Heart right ventricle (tissue), 16 donors: ENCODE results near the gene CCL7. TPM values are rescaled to one million over a fixed set of nuclear protein-coding genes. Genes with fewer than 3 reads are reported as not detected.
A peak's percentile ranks its signal among the peaks of the same experiment; 100 is the strongest.

Experiments used
- ATAC-seq, 8 donors: fragments of 200-7000 bp; cut with Tn5 transposase; one replicate each; pipeline ENCODE4 v1.9.1; 2020; ENCODE audit warnings: mild to moderate bottlenecking in 8 of 8, moderate library complexity in 8 of 8, moderate number of reproducible peaks in 1 of 8
- DNase-seq, 2 donors: peaks; one replicate each; pipeline ENCODE4 v3.0.0-alpha.2; 2020
- H3K27ac ChIP-seq, 10 donors: fragments of 200-600 bp; sonication (generic) in 2 of 10; one replicate each; pipeline versions ENCODE4 v1.5.0 to v1.8.0; 2020 to 2022; ENCODE audit warnings: mild to moderate bottlenecking in 3 of 10
- H3K27me3 ChIP-seq, 7 donors: fragments of 200-600 bp; one replicate each; pipeline ENCODE4 v1.8.0; 2021 to 2022; ENCODE audit warnings: mild to moderate bottlenecking in 2 of 7
- H3K36me3 ChIP-seq, 9 donors: fragments of 200-600 bp; sonication (generic) in 1 of 9; one replicate each; pipeline versions ENCODE4 v1.5.0 to v1.8.0; 2020 to 2022; ENCODE audit warnings: mild to moderate bottlenecking in 2 of 9
- H3K4me1 ChIP-seq, 9 donors: fragments of 200-600 bp; sonication (generic) in 1 of 9; one replicate each; pipeline versions ENCODE4 v1.5.0 to v1.8.0; 2020 to 2022; ENCODE audit warnings: mild to moderate bottlenecking in 4 of 9
- H3K4me3 ChIP-seq, 10 donors: fragments of 200-600 bp; sonication (generic) in 2 of 10; one replicate each; pipeline versions ENCODE4 v1.5.0 to v1.8.0; 2020 to 2022; ENCODE audit warnings: mild to moderate bottlenecking in 7 of 10, moderate library complexity in 2 of 10
- H3K9me3 ChIP-seq, 11 donors: fragments of 200-600 bp in 10 of 11; sonication (generic) in 2 of 11; one replicate each; pipeline versions ENCODE4 v1.5.0 to v1.8.0; 2013 to 2022; ENCODE audit warnings: mild to moderate bottlenecking in 2 of 11, control low read depth in 1 of 11, moderate library complexity in 1 of 11
- WGBS, 2 donors: extraction: QIAGEN DNeasy Blood & Tissue Kit; methylation state at CpG; one replicate each; pipeline ENCODE4 v1.1.7; 2013; ENCODE audit warnings: inconsistent platforms in 1 of 2; 5-methylcytosine and 5-hydroxymethylcytosine counted together
- intact Hi-C, 10 donors: fragments of 100-400 bp; cut with DNase I; formaldehyde crosslinking; loops; one replicate each; pipeline versions ENCODE4 v1.11.1 to v1.14.2; 2022
- polyA plus RNA-seq, 2 donors: library from polyadenylated mRNA; stranded (reverse); fragments of 200-250 nt; gene quantifications; one replicate each; pipeline ENCODE4 v1.2.3, GENCODE V29; 2013
- total RNA-seq, 10 donors: library from RNA; stranded (reverse); fragmentation: NEBNext Ultra II Directional in 3 of 10; extraction: Animal tissue kit (Norgen Biotek cat#: 25700) in 3 of 10; gene quantifications; one replicate each; pipeline versions ENCODE4 v1.2.1 to v1.2.4, GENCODE V29; 2021 to 2023
- TF ChIP-seq, protein P1 (sequence below), 9 donors: fragments of 200-600 bp; sonication (generic) in 2 of 9; IDR thresholded peaks; one replicate each; pipeline versions ENCODE4 v1.5.0 to v1.8.0; 2021 to 2022; ENCODE audit warnings: antibody characterized with exemption in 9 of 9, mild to moderate bottlenecking in 5 of 9, moderate library complexity in 1 of 9
- donor health status: Arrhythmogenic right ventricular cardiomyopathy.
- donor health status: ischemic (EF 13 %, LVEDD 7.1; RV severe dilation, severe dysfunction).
- donor health status: healthy with polysubstance abuse.
- donor health status: DM: no; HTN: yes; CAD: no.
- donor health status: DM: no; HTN: no; CAD: no.
- donor health status: ischemic (EF 25% LVEDD 6.9; RV normal size, moderate dysfunction).
- donor health status: ischemic (EF 25% LVEDD 5.7; RV mildly dilated, moderate dysfunction).
- donor health status: healthy.
- donor health status: DM: yes; HTN: yes; CAD: no.
- donor health status: Ischemic cardiomyopathy.
- donor health status: ischemic (EF 35%, LVEDD 5.7; RV mildly dilated, moderate dysfunction).
- donor health status: nonischemic (EF 11% LVEDD 7.7; RV severe dilation, severe dysfunction).
- donor health status: DM: yes; HTN: yes; CAD: no.
- donor health status: PGD.
- donor health status: ischemic (EF 29% LVEDD 5.4; RV normal size, mild dysfunction).
- donor health status: nonischemic (EF 23%, LVEDD 6.1; RV moderate dilation, normal function).

Gene CCL7
- total and polyA plus RNA-seq, 12 donors: 0.29 to 0.65 TPM; not detected in 10

DNA sequence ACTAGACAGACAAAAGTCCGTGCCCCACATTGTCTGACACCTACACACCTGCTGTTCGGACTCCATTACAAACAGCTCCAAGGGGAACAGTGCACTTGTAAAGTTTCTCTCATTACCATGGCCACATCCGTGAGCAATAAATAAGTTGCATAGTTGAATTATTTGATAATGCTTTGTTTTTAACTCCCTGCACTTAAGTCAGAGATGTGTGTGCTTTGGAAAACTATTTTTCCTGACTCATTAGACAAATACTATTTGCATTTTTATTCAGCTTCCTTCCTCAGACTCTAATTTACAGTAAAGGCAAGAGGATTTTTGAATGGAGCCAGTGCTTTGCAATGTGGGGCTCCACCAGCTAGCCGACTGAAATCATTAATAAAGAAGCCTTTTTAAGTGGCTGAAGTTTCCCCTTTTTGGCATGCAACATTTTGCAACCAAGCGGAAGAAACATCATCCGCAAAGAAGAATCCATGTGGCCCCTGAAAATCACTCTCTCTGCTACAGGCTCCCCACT lies 21.5 kb upstream of the CCL7 start:
- intact Hi-C loops: no loop called here
- peak overlapping the region in 9 of 10 donors; percentile 25 to 93 (median 52) for H3K27ac ChIP-seq

DNA sequence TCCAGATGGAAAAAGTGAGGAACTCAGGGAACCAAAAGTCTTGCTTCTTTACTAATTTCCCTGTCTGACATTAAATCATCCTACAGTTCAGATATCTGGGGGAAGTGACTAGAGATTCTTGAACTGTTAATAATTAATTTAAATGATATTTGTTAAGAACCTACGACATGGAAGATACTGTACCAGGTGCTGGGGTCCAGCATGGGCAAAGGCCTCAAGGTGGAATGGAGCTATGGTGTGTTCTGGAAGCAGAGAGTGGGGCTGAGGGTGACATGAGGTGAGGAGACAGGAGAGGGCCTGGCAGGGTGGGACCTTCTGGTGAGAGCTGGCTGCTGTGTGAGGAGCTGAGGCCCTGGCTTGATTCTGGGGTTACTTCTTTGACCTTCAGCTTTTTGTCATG lies 21.0 kb upstream of the CCL7 start:
- peaks cover 23 to 100% (median 59%) of the 10 kb centered on the region in 9 donors for H3K4me1 ChIP-seq
- WGBS, 2 donors: 88 to 89% methylated on average over 1 of the region's 1 CpG
- peak overlapping the region in 9 of 10 donors; percentile 18 to 93 (median 52) for H3K27ac ChIP-seq

More for the DNA sequence above, 21.5 kb upstream of the CCL7 start:
- H3K4me1 ChIP-seq: peaks cover 22 to 100% (median 58%) of the 10 kb centered on the region in 9 donors
- H3K4me3 ChIP-seq: no peak overlapping the region
- peak in 2 of 8 donors; percentile 6 to 18 for ATAC-seq
- WGBS, 2 donors: 50 to 59% methylated on average over 6 of the region's 6 CpGs
- no peaks in the 10 kb centered on the region for H3K27me3 ChIP-seq
- no peaks in the 10 kb centered on the region for H3K9me3 ChIP-seq
- DNase-seq: no peak
- H3K36me3 ChIP-seq: no peaks in the 10 kb centered on the region
- TF ChIP-seq, protein P1, sequence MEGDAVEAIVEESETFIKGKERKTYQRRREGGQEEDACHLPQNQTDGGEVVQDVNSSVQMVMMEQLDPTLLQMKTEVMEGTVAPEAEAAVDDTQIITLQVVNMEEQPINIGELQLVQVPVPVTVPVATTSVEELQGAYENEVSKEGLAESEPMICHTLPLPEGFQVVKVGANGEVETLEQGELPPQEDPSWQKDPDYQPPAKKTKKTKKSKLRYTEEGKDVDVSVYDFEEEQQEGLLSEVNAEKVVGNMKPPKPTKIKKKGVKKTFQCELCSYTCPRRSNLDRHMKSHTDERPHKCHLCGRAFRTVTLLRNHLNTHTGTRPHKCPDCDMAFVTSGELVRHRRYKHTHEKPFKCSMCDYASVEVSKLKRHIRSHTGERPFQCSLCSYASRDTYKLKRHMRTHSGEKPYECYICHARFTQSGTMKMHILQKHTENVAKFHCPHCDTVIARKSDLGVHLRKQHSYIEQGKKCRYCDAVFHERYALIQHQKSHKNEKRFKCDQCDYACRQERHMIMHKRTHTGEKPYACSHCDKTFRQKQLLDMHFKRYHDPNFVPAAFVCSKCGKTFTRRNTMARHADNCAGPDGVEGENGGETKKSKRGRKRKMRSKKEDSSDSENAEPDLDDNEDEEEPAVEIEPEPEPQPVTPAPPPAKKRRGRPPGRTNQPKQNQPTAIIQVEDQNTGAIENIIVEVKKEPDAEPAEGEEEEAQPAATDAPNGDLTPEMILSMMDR (IDR thresholded peaks at IDR 0.05): no peak

DNA sequence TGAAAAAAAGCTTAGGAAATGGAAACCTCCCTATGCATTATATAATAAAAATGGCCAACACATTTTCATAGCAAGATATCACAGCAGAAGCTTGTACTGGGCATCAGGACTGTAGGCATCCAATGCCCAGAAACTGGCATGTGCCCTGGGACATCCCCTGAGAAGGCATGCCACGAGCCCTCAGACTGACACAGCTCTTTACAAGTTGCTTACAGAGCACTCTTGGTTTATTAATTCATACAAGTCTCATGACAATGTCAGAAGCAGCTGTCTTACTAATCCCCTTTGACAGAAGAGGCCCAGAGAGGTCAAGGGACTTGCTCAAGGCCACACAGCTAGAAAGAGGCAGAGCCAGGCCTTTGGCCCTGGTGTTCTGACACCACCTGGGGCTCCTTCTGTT lies 20.5 kb upstream of the CCL7 start:
- Histone ChIP-seq H3K9me3 (no peaks in the 10 kb centered on the region), H3K27ac (peak overlapping the region in 9 of 10 donors; percentile 37 to 93 (median 55)), H3K36me3 (no peaks in the 10 kb centered on the region), H3K4me3 (no peak overlapping the region), H3K4me1 (peaks cover 23 to 100% (median 63%) of the 10 kb centered on the region in 9 donors), H3K27me3 (no peaks in the 10 kb centered on the region)
- WGBS, 2 donors: 38 to 48% methylated on average over 1 of the region's 1 CpG
- no peak for DNase-seq
- TF ChIP-seq, protein P1 (IDR thresholded peaks at IDR 0.05): no peak
- intact Hi-C loops: no loop called here
- ATAC-seq: no peak

More for the DNA sequence above, 21.0 kb upstream of the CCL7 start:
- H3K27me3 ChIP-seq: no peaks in the 10 kb centered on the region
- TF ChIP-seq, protein P1 (IDR thresholded peaks at IDR 0.05): no peak
- no peak for ATAC-seq
- H3K4me3 ChIP-seq: no peak overlapping the region
- H3K9me3 ChIP-seq: no peaks in the 10 kb centered on the region
- DNase-seq: no peak
- intact Hi-C loops: no loop called here
- H3K36me3 ChIP-seq: no peaks in the 10 kb centered on the region

GRCh38 chr17:34251186-34251585 lies 18.8 kb upstream of the CCL7 start:
- Histone ChIP-seq H3K9me3 (no peaks in the 10 kb centered on the region), H3K36me3 (peaks cover 0 to 4% (median 0%) of the 10 kb centered on the region in 9 donors), H3K4me3 (no peak overlapping the region), H3K27me3 (no peaks in the 10 kb centered on the region), H3K27ac (peak overlapping the region in 6 of 10 donors; percentile 75 to 93 (median 85)), H3K4me1 (peaks cover 23 to 100% (median 80%) of the 10 kb centered on the region in 9 donors)
- intact Hi-C loops: loop anchor here in 6 of 10 donors (5.0 to 10.0 kb wide), 5 partner anchors 44 to 61 kb away; no protein-coding TSS in a partner anchor
- TF ChIP-seq, protein P1 (IDR thresholded peaks at IDR 0.05): no peak
- ATAC-seq: no peak
- no peak for DNase-seq
- WGBS, 2 donors: 86 to 90% methylated on average over 3 of the region's 3 CpGs
